ENCODE data around the gene KRT71.
A peak's percentile ranks its signal among the peaks of the same experiment; 100 is the strongest.
"Not testable (repeated sequence)": the region's sequence is repeated elsewhere in the genome, so short reads cannot be mapped to it uniquely, and the experiment has no call there.

KRT71 gene
- 0 to 0.07 (median 0) reads per million in 18 experiments for total RNA-seq

DNA sequence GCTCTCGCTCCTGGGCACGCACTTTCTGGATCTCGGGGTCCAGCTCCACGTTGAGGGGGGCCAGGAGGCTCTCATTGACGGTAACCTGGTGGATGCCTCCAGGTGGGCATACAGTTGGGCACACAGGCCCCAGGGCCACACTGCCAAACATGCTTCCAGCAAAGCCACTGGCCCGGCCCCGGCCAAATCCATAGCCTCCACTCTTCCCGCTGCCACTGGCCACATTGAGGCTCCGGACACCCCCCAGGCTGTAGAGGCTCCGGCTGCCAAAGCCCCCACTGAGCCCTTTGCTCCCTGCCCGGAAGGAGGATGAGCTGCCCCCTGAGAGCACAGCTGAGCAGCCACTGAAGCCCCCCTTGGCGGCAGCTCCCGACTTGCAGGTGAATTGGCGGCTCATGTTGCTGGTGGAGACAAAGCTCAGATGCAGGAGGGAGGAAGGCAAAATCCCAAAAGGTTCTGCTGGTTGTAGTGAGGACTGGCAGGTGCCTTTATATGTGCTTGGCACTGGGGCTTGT, at the start of gene KRT71:
TSS of gene KRT71 (minus strand) at position 465 of the 515 bp plus-strand sequence. CDS start at position 397, 68 bp downstream.
- DNase-seq: no peak

GRCh38 chr12:52602552-52602951, 49.6 kb upstream of the KRT71 start:
- DNase-seq: no peak

GRCh38 chr12:52601671-52602070, 48.7 kb upstream of the KRT71 start:
- no peak for DNase-seq

DNA sequence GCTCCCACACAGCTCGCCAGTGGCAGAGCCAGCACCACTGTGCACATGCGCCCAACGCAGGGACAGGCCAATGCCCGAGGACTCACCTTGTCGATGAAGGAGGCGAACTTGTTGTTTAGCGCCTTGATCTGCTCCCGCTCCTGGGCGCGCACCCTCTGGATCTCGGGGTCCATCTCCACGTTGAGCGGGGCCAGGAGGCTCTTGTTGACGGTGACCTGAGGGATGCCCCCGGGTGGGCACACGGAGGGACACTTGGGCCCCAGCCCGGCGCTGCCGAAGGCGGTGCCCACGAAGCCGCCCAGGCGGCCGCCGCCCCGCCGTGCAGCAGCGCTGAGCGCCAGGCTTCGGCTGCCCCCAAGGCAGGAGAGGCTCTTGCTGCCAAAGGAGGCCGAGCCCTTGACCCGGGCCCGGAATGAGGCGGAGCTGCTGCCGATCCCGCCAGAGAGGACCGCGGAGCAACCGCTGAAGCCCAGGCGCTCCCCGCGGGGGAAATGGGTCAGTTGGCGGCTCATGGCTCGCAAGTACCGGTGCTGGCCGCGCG, 48.1 kb upstream of the KRT71 start, which contains the start of gene KRT72:
TSS of gene KRT72 (minus strand) at position 523 of the 541 bp plus-strand sequence. CDS start at position 512, 11 bp downstream.
- DNase-seq: no peak

GRCh38 chr12:52600475-52600874, 47.5 kb upstream of the KRT71 start:
- no peak for DNase-seq

- no peak for DNase-seq
Observed at GRCh38 chr12:52600071-52600470, 47.1 kb upstream of the KRT71 start.

DNA sequence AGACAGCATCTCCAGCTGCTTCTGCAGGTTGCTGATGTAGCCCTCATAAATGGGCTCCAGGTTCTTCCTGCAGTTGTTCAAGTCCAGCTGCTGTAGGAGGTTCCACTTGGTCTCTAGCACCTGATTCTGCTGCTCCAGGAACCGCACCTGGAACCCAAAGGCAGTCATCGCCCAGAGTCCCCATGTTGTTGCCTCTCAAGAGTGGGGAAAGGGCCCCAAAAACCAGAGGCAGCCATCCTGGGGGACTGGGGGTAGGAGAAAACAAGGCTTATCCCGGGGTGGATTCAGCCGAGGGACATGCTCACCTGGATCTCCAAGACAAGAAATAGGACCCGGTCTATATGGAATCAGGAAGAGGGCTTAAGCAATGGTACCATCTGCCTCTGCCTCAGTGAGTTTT, 46.0 kb upstream of the KRT71 start:
- no peak for DNase-seq

- not testable (repeated sequence) for DNase-seq
Observed at GRCh38 chr12:52594237-52594636, 41.3 kb upstream of the KRT71 start.

- DNase-seq: no peak
Observed at GRCh38 chr12:52591521-52591920, 38.6 kb upstream of the KRT71 start.

DNA sequence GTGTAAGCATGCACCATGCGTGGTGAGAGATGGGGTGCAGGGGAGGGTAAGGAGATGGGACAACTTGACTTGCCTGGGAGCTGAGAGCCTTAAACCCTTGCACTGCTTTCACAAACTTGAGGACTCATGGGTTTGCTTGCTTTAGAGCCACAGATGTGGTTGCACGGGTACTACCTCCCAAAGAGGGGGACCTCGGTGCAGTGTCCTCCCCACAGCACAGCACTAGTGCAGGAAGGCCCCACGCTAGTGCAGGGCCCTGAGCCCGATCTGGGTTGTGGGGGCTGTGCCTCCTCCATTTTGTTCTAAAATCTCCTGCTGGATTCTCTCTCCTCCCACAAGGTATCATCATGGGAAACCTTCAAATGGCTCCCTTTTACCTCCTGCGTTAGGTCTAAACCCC, 37.1 kb upstream of the KRT71 start:
- DNase-seq: no peak

DNA sequence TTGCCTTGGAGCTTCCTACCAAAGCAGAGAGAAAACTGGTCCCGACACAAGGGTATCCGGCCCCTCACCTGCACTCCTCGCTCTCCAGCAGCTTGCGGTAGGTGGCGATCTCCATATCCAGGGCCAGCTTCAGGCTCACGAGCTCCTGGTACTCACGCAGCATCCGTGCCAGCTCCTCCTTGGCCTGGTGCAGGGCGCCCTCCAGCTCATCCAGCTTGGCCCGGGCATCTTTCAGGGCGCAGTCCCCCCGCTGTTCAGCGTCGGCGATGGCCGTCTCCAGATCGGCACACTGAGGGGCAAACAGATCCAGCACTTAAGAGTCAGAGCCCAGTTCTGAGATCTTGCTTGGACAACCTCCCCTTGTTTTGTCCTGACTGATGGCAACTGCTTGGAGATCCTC, 34.6 kb upstream of the KRT71 start:
- DNase-seq: no peak

DNA sequence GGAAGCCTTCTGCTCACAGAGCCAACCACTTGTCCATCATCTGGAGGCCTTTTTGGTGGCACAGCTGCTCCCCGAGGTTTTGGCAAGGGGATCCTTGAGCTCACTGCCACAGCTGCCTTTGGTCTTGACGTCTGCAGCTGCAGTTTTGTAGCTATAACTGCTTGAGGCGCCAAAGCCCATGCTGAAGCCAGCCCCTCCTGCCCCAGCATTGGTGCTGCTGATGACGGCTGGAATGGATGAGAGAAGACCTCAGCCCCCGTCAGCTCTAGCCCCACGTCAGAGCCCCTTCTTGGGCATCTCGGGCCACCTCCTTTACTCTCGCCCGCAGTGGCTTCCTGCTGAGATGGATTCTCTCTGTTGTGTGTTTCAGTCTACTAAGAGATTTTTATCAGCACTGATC, 33.0 kb upstream of the KRT71 start:
- DNase-seq: no peak

DNA sequence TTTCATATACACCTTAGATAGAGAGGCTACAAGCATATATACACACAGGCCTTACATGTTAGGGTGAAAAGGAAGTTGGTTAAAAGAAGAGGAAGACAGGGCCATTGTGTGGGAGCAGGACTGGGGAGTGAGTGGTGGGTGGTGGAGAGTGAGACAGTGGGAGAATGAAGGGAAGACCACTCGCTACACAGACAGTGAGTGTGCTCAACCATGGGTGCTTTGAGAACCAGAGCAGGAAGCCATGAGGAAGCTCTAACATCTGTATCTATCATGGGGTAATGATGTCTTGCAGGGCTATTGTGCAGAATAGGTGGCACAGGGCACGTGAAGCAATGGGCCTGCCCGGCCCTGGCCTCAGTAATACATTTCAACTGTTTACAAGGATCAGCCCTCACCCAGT, 32.1 kb upstream of the KRT71 start:
- peak; percentile 66 to 86 for DNase-seq

GRCh38 chr12:52584156-52584682, 31.3 kb upstream of the KRT71 start:
- DNase-seq: no peak

- peak; percentile 83 to 86 for DNase-seq
Observed at GRCh38 chr12:52582971-52583456, 30.1 kb upstream of the KRT71 start.

DNA sequence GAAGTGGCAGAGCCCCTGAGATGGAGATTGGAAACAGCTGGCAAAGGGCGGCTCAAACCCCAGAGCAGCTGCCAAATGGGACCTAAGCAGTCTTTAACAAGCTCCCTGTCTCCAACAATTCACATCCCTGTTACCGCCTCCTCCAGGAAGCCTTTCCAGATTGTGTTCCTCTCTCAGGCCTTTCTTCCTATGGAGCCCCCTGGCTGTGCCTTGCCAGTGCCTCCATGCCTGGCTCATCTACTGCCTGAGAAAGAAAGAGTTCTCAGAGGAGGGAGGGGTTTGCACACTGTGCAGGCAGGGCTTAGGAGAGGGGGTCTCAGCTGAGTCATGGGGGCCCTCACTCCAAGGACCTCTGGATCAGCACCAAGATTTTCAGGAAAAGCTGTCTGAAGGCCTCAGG, 29.5 kb upstream of the KRT71 start:
- no peak for DNase-seq

DNA sequence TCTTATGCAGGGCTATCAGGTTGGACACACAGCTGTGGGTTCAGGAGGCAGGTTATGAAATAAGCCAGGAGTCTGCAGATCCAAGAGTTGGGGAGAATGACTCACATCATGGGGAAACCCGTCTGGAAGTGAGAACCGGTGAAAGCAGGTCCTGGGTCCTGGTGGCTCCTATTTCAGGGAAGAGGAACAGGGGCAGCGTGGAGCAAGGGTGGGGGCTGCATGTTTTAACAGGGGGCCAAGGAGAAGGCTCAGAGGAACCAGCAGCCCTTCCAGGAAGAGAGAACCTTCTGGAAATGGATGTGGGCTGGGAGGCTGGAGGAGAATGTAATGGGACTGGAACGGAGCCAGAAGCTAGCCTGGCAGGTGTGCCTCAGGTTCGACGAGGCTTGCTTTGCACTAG, 28.5 kb upstream of the KRT71 start:
- DNase-seq: peak in 1 of 2 donors; percentile 9

GRCh38 chr12:52581066-52581465, 28.1 kb upstream of the KRT71 start:
- no peak for DNase-seq

DNA sequence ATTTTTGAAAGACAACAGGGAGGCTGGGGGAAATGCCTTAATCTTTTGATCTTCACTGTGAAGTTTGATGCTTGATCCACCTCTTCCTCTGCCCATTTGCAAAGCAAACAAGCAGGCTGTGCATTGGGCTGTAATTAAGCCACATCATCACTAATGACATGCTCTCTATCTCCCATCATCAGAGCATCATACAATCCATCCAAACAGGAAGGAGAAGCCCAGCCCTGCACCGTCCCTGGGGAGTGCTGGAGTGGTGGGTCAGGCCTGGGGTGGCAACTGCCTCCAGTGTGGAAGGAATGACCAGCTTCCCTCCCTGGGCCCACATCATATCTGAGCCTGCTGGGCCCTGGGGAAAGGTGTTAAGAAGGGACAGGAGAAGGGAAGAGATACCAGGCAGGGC, 27.6 kb upstream of the KRT71 start:
- DNase-seq: no peak

DNA sequence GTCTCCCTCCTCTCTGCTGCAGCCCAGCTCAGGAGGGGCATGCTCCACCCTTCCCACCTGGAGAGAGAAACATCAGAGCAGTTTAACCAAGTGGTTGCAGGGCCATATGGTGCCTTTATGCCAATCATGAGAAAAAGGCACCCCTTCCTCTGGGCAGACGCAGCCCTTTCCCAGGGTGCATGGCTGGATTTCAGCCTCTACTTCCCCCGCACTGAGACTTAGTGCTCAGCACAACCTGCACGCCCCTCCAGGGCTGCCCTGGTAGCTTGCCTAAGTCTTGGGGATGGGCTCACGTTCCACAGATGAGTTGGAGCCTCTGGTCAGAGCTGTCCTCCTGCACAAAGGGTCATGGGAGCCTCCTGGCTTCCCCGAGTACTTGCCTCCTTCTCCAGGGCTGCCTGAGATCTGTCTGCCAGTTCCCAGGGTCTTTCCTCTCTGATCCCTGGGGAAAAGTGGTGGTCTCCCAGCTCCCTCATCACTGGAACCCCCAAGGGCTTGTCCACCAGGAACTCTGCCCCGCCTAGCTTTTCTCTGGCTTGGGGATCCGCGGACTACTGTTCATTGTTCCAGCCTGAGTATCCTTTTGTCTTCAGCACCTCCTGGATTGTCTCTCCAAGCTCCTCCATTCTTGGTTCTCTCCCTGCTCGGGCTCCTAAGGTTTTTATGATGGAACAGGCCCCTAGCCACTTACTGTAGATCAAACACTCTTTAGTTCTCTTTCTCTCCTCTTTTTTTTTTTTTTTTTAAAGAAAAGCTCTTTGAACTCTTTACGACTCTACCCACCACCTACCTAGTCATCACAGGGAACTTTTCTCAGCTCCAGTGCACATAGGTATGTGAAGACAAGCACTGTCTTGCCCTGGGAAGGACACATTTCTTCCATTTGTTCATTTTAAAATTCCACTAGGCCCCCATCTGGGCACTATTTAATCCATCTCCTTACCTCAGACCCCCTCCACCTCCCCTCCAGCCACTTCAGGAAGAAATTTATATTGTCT, 26.8 kb upstream of the KRT71 start:
- DNase-seq: no peak

- no peak for DNase-seq
Observed at GRCh38 chr12:52578469-52578868, 25.5 kb upstream of the KRT71 start.

- DNase-seq: no peak
Observed at GRCh38 chr12:52577316-52577715, 24.4 kb upstream of the KRT71 start.

DNA sequence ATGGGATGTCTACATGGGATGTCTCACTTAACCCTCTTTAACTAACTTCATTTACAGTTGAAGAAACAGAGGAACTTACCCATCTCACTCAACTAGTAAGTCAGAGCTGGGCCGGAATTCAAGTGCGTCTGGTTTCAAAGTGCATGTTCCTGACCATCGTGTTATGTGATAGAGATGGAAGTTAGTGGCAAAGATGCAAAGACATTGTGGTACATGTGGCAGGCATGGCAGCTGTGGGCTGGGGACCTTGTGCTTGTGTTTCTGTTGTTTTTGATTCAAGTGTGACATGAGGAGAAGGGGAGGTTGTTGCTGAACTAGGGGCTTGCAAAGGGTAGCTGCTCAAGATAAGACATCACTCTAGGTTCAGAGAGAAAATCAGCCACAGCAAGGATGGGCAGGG, 23.0 kb upstream of the KRT71 start:
- DNase-seq: no peak

Measured in inflammatory macrophage (primary cell).